NCI-H345 (cell line): ENCODE measurements around the gene INPP4B.
"Not testable (repeated sequence)": the region's sequence is repeated elsewhere in the genome, so short reads cannot be mapped to it uniquely, and the experiment has no call there.

Experiments used
- DNase-seq: peaks from one replicate; lab custom pipeline; 2025; lab: John Stamatoyannopoulos, UW

INPP4B gene

DNA sequence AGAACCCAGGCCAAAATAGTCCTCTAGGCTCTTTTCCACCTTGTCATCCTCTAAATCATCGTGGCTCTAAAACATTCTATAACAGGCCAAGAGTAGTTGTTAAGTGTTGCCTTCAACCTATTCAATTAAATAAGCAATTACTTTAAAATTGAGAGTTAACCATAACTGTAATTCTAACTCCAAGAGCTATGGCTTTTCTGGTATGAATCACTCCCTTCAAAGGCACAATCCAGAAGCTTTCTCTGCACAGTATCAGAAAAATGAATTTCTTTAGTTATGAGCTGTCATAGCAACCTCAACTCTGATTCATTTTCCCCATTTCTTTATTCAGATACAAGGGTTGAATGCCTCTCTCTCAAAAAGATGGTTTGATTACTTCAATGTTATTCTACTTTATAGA is 21.7 kb downstream of the INPP4B start:
- DNase-seq = no peak

GRCh38 chr4:142823796-142824195 is 22.3 kb downstream of the INPP4B start:
- no peak for DNase-seq

- no peak for DNase-seq
Observed at GRCh38 chr4:142818476-142818875, 27.6 kb downstream of the INPP4B start.

GRCh38 chr4:142818031-142818430 is 28.1 kb downstream of the INPP4B start:
- no peak for DNase-seq

GRCh38 chr4:142817442-142817841 is 28.7 kb downstream of the INPP4B start:
- no peak for DNase-seq

DNA sequence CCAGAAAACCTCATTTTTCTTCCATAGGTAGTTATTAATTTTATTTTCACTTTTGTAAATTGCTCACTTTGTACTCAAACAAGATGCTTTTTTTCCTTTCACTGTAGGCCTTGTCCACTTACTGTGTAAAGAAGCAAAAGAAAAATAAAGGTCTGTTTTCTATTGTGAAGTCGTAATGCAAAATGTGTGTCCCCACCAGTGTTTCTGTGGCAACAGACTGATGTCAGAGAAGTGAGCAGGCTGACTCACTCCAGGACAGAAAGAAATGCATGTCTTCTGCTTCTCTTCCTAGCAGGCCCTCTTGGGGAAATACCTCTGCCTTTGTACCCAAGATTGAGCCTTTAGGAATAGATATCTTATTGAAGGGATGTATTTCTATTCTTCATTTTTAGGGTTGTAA is 30.3 kb downstream of the INPP4B start:
- DNase-seq = no peak

DNA sequence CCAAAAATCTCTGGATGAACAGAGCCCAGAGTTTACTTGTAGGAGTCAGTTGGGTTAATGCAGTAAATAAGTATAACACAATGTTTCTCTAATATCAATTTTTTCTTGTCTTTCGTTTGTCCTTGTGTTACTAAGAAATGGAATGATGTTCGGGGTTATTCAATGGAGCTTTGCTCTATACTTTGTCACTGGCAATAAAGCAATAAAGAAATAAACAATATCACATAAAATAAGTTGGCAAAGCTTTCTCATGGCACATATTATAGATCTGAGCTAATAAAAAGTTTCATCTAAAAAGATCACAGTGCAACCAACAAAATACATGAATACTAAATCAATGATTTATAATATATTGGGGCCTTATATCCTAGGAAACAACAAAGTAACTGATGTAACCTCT is 32.7 kb downstream of the INPP4B start:
- DNase-seq = no peak

DNA sequence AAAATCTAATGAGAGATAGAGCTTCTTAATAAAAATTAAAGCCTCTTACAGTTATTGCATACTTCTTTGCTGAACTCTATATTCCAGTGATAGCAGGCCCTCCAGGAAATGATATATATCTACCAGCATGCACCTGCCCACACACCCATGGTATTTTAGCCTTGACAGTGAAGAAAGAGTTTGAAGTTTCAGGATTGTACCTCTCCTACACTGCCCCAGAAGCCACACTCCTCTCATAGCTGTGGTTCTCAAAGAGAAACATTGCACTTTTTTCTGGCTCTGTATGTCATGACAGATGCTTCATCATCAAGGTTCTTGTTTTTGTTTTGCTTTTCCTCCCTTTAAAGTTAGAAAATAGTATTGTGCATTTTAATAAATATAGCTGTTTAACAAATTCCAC is 34.0 kb downstream of the INPP4B start:
- DNase-seq = no peak

GRCh38 chr4:142811034-142811433 is 35.1 kb downstream of the INPP4B start:
- no peak for DNase-seq

GRCh38 chr4:142809559-142809958 is 36.5 kb downstream of the INPP4B start:
- DNase-seq = no peak

DNA sequence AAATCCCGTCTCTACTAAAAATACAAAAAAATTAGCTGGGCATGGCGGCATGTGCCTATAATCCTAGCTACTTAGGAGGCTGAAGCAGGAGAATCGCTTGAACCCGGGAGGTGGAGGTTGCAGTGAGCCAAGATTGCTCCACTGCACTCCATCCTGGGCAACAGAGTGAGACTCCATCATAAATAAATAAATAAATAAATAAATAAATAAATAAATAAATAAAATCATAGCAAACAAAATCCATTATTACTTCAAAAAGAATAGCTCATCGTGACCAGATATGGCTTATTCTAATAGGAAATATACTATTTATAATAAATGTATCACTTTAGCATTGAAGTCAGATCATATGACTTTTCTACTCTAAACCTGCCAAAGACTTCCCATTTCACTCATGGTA is 42.2 kb downstream of the INPP4B start:
- DNase-seq = not testable (repeated sequence)

DNA sequence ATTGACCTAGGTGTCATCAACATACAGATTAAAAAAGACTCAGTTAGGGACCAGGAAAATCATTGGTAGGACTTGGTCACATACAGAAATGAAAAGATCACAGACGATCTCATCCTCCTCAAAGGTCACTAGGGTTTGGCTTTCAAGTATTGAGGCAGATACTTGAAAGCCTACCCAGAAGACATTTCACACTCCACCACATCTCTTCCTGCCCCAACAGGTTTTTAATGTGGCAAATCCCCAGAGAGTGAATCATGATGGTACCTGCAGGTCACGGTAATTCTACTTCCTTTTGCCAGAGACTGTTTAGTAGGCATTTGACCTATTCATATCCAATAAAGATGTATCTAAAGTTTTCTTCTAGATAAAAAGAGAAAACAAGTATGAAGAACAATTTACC is 44.1 kb downstream of the INPP4B start:
- DNase-seq = no peak

GRCh38 chr4:142781114-142781513 is 65.0 kb downstream of the INPP4B start:
- no peak for DNase-seq

- no peak for DNase-seq
Observed at GRCh38 chr4:142778900-142779299, 67.2 kb downstream of the INPP4B start.

GRCh38 chr4:142778430-142778829 is 67.7 kb downstream of the INPP4B start:
- no peak for DNase-seq

- DNase-seq = no peak
Observed at GRCh38 chr4:142777045-142777743, 68.9 kb downstream of the INPP4B start.

GRCh38 chr4:142776026-142776425 is 70.1 kb downstream of the INPP4B start:
- no peak for DNase-seq

- no peak for DNase-seq
Observed at GRCh38 chr4:142773505-142773904, 72.6 kb downstream of the INPP4B start.

- no peak for DNase-seq
Observed at GRCh38 chr4:142762280-142762679, 83.8 kb downstream of the INPP4B start.

DNA sequence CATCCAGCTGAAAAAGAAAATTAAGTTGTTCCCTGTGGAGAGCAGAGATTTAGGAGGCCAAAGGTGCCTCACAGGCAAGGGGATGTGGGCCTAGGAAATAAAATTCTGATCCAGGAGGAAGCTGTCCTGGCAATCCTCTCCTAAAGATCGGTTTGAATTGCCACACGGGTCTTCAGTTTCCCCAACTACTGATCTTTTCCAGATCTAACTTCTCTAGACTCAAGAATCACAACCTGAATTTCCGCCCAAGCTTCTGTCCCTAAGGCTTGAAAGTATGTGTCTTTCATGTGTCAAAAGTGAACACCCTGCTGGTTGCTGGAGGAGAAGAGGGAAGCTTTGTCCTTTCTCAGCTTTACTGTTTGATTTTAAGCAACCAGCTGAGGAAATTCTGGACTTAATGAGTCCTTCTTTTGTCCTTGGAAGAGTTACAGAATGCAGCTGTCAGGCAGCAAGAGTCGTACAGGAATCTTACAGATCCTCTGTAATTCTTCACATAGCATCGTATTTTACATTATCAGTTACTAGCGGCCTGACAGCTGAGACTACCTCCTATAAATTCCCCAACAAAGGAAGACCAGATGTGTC is 93.8 kb downstream of the INPP4B start:
- DNase-seq = no peak

GRCh38 chr4:142743121-142743825 is 102.8 kb downstream of the INPP4B start:
- DNase-seq = no peak

- DNase-seq = no peak
Observed at GRCh38 chr4:142741995-142742394, 104.1 kb downstream of the INPP4B start.

DNA sequence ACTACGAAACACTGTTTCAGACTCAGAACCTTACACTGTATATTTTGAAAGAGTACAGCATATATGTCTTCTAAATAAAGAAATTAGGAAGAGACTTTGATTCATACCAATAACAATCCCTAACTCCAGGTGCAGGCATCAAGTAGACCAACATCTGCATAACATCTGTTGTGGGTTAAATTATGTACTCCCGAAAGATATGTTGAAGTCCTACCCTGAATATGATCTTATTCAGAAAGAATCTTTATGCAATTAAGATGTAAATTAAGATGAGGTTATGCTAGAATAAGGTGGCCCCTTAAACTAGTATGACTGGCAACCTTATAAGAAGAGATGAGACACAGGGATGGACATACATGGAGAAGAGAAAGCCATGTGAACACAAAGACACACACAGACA is 117.9 kb downstream of the INPP4B start:
- no peak for DNase-seq
